Naive thymus-derived CD4-positive, alpha-beta T cell (primary cell): ENCODE results near the gene MED13L. TPM values are rescaled to one million over a fixed set of nuclear protein-coding genes. Genes with fewer than 3 reads are reported as not detected.
A peak's percentile ranks its signal among the peaks of the same experiment; 100 is the strongest.
"Not testable (repeated sequence)": the region's sequence is repeated elsewhere in the genome, so short reads cannot be mapped to it uniquely, and the experiment has no call there.

Source experiments
- ATAC-seq: fragments of 150-1000 bp; cut with Tn5 transposase; 2 replicates; pipeline ENCODE4 v1.10.0; 2021; ENCODE audit warnings: mild to moderate bottlenecking, moderate library complexity
- CTCF ChIA-PET: fragments of 350-600 bp; sonication (Branson Sonifier 250); formaldehyde crosslinking; loops from one replicate; lab custom pipeline; 2021; ENCODE audit warnings: antibody characterized with exemption; lab: Charles Lee
- POLR2A ChIA-PET: fragments of 350-600 bp; sonication (Branson Sonifier 250); formaldehyde crosslinking; loops from one replicate; lab custom pipeline; 2021; ENCODE audit warnings: antibody characterized with exemption, inconsistent platforms; lab: Charles Lee
- DNase-seq, 9 donors: peaks; one replicate each; pipeline versions ENCODE4 v3.0.0 to v3.0.0-alpha.2; 2020 to 2022; ENCODE audit warnings: mixed read lengths in 1 of 9
- H3K27ac ChIP-seq: one replicate; pipeline ENCODE4 v1.7.0; 2013; ENCODE audit warnings: mild to moderate bottlenecking, low read depth, low read length, moderate library complexity
- H3K27me3 ChIP-seq, 2 donors: one replicate each; pipeline ENCODE4 v1.7.0; 2013; ENCODE audit warnings: low read length in 2 of 2, mild to moderate bottlenecking in 2 of 2, moderate library complexity in 2 of 2; ENCODE audit not compliant: control insufficient read depth in 2 of 2, insufficient read depth in 2 of 2
- H3K36me3 ChIP-seq, 3 experiments: 1 replicate in 2 of 3; 2 replicates in 1 of 3; pipeline ENCODE4 v1.7.0; 2013; ENCODE audit warnings: low read length in 3 of 3, mild to moderate bottlenecking in 3 of 3, moderate library complexity in 1 of 3; ENCODE audit not compliant: insufficient read depth in 3 of 3, control insufficient read depth in 2 of 3
- H3K4me1 ChIP-seq, 2 donors: one replicate each; pipeline ENCODE4 v1.7.0; 2013; ENCODE audit warnings: low read length in 2 of 2, mild to moderate bottlenecking in 2 of 2, moderate library complexity in 1 of 2; ENCODE audit not compliant: control insufficient read depth in 2 of 2, insufficient read depth in 2 of 2
- H3K4me3 ChIP-seq: 2 replicates; pipeline ENCODE4 v1.7.0; 2013; ENCODE audit warnings: mild to moderate bottlenecking, low read length
- H3K9me3 ChIP-seq, 3 experiments: 1 replicate in 2 of 3; 2 replicates in 1 of 3; pipeline ENCODE4 v1.7.0; 2013; ENCODE audit warnings: low read length in 3 of 3; ENCODE audit not compliant: control insufficient read depth in 2 of 3
- H3K27ac Mint-ChIP-seq, 9 donors: one replicate each; pipeline ENCODE4 v1.8.0; 2020 to 2022; ENCODE audit warnings: mixed read lengths in 9 of 9, mild to moderate bottlenecking in 8 of 9, moderate library complexity in 5 of 9, inconsistent platforms in 2 of 9
- H3K27me3 Mint-ChIP-seq, 5 donors: one replicate each; pipeline ENCODE4 v1.8.0; 2021 to 2022; ENCODE audit warnings: mixed read lengths in 5 of 5, mild to moderate bottlenecking in 1 of 5
- H3K36me3 Mint-ChIP-seq, 5 donors: one replicate each; pipeline ENCODE4 v1.8.0; 2020 to 2022; ENCODE audit warnings: mixed read lengths in 5 of 5, mild to moderate bottlenecking in 3 of 5, inconsistent platforms in 1 of 5
- H3K4me1 Mint-ChIP-seq, 7 donors: one replicate each; pipeline ENCODE4 v1.8.0; 2020 to 2022; ENCODE audit warnings: mixed read lengths in 7 of 7, mild to moderate bottlenecking in 3 of 7, inconsistent platforms in 1 of 7
- H3K4me3 Mint-ChIP-seq, 10 donors: one replicate each; pipeline ENCODE4 v1.8.0; 2020 to 2022; ENCODE audit warnings: mild to moderate bottlenecking in 10 of 10, mixed read lengths in 10 of 10, moderate library complexity in 6 of 10, inconsistent platforms in 2 of 10
- H3K9me3 Mint-ChIP-seq, 11 donors: one replicate each; pipeline ENCODE4 v1.8.0; 2020 to 2022; ENCODE audit warnings: mixed read lengths in 11 of 11, mild to moderate bottlenecking in 4 of 11, inconsistent platforms in 1 of 11, moderate library complexity in 1 of 11
- intact Hi-C, 2 donors: fragments of 100-400 bp; cut with micrococcal nuclease; formaldehyde crosslinking; loops; one replicate each; pipeline ENCODE4 v1.15.1; 2023
- polyA plus RNA-seq, 2 donors: library from polyadenylated mRNA; unstranded; fragments of 300-500 nt; fragmentation: Illumina TruSeq; gene quantifications; one replicate each; pipeline ENCODE4 v1.2.3, GENCODE V29; 2021
- total RNA-seq, 6 experiments: library from RNA in 5 of 6; stranded (reverse) in 5 of 6; gene quantifications; 1 replicate in 5 of 6; 2 replicates in 1 of 6; pipeline ENCODE4 v1.2.3 and lab custom pipeline; 2021 to 2026

The MED13L gene
- total and polyA plus RNA-seq, 7 experiments from 2014 or later: 8.3 to 283 (median 155) TPM

DNA sequence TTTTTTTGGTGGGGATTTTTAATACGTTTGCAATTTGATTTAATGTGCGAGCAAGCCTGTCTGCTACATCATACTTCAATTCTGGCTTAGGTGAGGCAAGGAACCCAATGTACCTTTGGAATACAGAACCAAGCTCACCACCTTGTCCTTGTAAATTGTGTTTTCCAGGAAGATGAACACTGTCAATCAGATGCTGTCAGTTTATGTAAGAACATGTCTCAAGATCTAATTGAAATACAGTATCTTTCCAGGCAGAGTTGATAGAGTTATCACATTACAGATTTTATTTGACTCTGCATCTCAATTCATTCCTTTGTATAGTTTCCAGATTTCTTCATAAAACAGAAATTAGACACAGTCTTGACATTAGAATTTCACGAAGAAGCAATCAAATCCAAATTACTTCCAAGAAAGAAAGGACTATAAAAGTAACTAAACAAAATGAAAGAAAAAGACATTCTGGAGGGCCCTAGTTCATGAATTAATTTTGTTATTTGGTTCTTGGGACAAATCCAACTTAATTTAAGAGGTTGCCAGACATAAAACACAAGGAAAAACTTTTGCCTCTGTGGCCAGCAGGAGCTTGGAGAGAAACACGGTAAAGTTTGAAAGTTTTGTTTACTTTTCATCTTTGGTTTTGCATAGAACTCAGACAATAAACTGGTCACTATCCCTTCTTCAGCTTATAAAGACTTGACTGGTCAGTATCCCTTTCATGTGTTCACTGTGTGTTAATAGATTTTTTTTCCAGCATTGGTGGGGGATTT lies 16.4 kb upstream of the MED13L start:
- no peak for DNase-seq
- intact Hi-C loops: no loop called here
- peaks cover 0 to 31% (median 4%) of the 10 kb centered on the region in 5 donors for H3K27me3 Mint-ChIP-seq
- CTCF ChIA-PET: no interaction called here
- no peak overlapping the region for H3K27ac Mint-ChIP-seq
- Histone ChIP-seq H3K4me1 (no peaks in the 10 kb centered on the region), H3K27ac (no peak overlapping the region), H3K36me3 (no peaks in the 10 kb centered on the region), H3K9me3 (no peaks in the 10 kb centered on the region), H3K4me3 (no peak overlapping the region), H3K27me3 (no peaks in the 10 kb centered on the region)
- peaks cover 0 to 9% (median 0%) of the 10 kb centered on the region in 11 donors for H3K9me3 Mint-ChIP-seq
- POLR2A ChIA-PET: no interaction called here
- no peak for ATAC-seq
- H3K36me3 Mint-ChIP-seq: peaks cover 0 to 3% (median 0%) of the 10 kb centered on the region in 5 donors
- no peak overlapping the region for H3K4me3 Mint-ChIP-seq
- peaks cover 0 to 11% (median 0%) of the 10 kb centered on the region in 7 donors for H3K4me1 Mint-ChIP-seq

DNA sequence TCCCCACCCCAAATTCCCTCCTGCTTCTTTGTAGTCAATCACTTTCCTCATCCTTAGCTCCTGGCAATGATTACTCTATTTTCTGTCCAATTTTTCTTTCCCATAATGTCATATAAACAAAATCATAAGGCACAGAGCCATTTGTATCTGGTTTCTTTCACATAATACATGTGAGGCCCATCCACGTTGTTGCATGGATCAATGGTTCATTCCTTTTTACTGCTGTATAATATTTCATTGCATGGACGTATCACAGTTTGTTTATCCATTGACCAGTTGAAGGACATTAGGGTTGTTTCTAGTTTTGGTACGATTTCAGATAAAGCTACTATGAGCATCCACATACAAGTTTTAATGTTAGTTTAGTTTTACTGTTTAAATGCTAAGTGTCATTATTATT lies 13.7 kb upstream of the MED13L start:
- Histone ChIP-seq H3K27me3 (no peaks in the 10 kb centered on the region), H3K27ac (no peak overlapping the region), H3K4me3 (no peak overlapping the region), H3K4me1 (no peaks in the 10 kb centered on the region), H3K9me3 (no peaks in the 10 kb centered on the region), H3K36me3 (no peaks in the 10 kb centered on the region)
- Mint-ChIP-seq H3K27me3 (peaks cover 0 to 20% (median 4%) of the 10 kb centered on the region in 5 donors), H3K4me3 (no peak overlapping the region), H3K27ac (no peak overlapping the region), H3K9me3 (peaks cover 0 to 6% (median 0%) of the 10 kb centered on the region in 11 donors), H3K4me1 (peaks cover 0 to 3% (median 0%) of the 10 kb centered on the region in 7 donors), H3K36me3 (no peaks in the 10 kb centered on the region)
- ChIA-PET POLR2A (no interaction called here), CTCF (no interaction called here)
- intact Hi-C loops: no loop called here
- DNase-seq (no peak), ATAC-seq (no peak)

DNA sequence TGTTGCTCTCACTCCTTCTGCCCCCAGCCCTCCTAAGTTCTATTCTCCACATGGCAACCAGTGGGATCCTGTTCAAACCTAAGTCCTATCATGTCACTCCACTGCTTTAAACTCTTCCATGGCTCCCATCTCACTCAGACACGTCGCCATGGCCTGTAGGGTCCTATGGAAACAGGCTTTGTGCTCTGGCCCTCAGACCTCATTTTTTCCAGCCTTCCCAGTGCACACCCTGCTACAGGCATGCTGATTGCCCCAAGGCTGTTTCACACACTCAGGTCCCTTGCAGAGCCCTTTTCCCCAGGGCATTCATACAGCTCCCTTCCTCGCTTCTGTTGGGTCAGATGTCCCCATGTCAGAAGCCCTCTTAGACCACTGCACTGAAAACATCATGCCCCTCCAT lies 11.2 kb upstream of the MED13L start:
- intact Hi-C loops: no loop called here
- no peak overlapping the region for H3K4me3 ChIP-seq
- H3K36me3 ChIP-seq: no peaks in the 10 kb centered on the region
- peaks cover 0 to 5% (median 0%) of the 10 kb centered on the region in 7 donors for H3K4me1 Mint-ChIP-seq
- no peaks in the 10 kb centered on the region for H3K9me3 Mint-ChIP-seq
- H3K4me3 Mint-ChIP-seq: no peak overlapping the region
- no peak overlapping the region for H3K27ac ChIP-seq
- no peaks in the 10 kb centered on the region for H3K4me1 ChIP-seq
- H3K27me3 ChIP-seq: no peaks in the 10 kb centered on the region
- DNase-seq (no peak), ATAC-seq (no peak)
- peak overlapping the region in 1 of 9 donors; percentile 38 for H3K27ac Mint-ChIP-seq
- H3K9me3 ChIP-seq: no peaks in the 10 kb centered on the region
- no peaks in the 10 kb centered on the region for H3K36me3 Mint-ChIP-seq
- ChIA-PET CTCF (no interaction called here), POLR2A (no interaction called here)
- H3K27me3 Mint-ChIP-seq: peaks cover 0 to 9% (median 0%) of the 10 kb centered on the region in 5 donors

DNA sequence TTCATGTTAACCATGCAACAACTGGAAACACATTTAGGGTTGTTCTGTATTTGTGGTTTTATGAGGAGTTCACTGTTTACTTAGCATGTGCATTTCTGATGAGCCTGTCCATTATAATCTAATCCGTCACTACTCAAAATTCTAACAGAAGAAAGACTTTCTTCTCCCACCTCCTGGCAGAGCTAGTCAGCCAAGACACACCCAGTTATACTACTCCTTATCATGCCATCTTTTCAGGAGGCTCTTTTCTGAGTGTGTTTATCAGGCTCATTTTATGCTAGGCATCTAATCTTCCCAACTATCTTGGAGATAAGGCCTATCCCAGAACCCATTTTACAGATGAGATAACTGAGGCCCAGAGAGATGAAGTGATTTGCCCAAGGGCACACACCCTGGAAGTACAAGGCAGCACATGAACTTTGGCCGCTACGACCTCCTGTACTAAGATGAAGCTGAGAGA lies 10.4 kb upstream of the MED13L start:
- intact Hi-C loops: no loop called here
- no peak overlapping the region for H3K27ac Mint-ChIP-seq
- peaks cover 0 to 7% (median 0%) of the 10 kb centered on the region in 5 donors for H3K27me3 Mint-ChIP-seq
- H3K4me1 Mint-ChIP-seq: peaks cover 0 to 10% (median 3%) of the 10 kb centered on the region in 7 donors
- Histone ChIP-seq H3K9me3 (no peaks in the 10 kb centered on the region), H3K36me3 (no peaks in the 10 kb centered on the region), H3K27ac (no peak overlapping the region), H3K4me1 (no peaks in the 10 kb centered on the region), H3K27me3 (no peaks in the 10 kb centered on the region), H3K4me3 (no peak overlapping the region)
- no peaks in the 10 kb centered on the region for H3K9me3 Mint-ChIP-seq
- ChIA-PET POLR2A (no interaction called here), CTCF (interaction anchor here (0.5 kb wide), 1 partner anchor 147 kb away, joined by 3 read pairs; no protein-coding TSS in a partner anchor)
- no peak for DNase-seq
- ATAC-seq: no peak
- H3K36me3 Mint-ChIP-seq: no peaks in the 10 kb centered on the region
- H3K4me3 Mint-ChIP-seq: no peak overlapping the region

DNA sequence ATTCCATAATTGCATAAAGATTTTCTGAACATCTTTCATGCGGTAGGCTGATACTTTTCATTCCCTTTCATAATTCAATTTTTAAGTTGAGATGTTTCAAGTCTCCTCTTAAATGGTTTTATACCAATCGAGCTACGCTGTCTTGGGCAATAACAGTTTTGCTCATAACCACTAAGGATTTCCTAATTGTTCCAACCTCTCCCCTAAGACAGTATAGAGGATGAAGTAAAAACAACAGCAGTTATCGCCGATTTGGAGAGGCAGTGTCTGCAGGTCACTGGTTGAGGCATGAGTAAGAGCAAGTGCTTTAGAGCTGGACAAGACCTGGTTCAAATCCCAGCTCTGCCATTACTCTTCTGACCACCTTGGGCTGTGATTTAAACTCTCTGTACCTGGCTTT lies 6.9 kb upstream of the MED13L start:
- no peak overlapping the region for H3K27ac Mint-ChIP-seq
- peak; percentile 58 for ATAC-seq
- peaks cover 6 to 22% (median 12%) of the 10 kb centered on the region in 7 donors for H3K4me1 Mint-ChIP-seq
- Histone ChIP-seq H3K4me1 (no peaks in the 10 kb centered on the region), H3K4me3 (no peak overlapping the region), H3K9me3 (no peaks in the 10 kb centered on the region), H3K36me3 (no peaks in the 10 kb centered on the region), H3K27ac (no peak overlapping the region), H3K27me3 (no peaks in the 10 kb centered on the region)
- H3K4me3 Mint-ChIP-seq: no peak overlapping the region
- POLR2A ChIA-PET: no interaction called here
- peaks cover 0 to 7% (median 0%) of the 10 kb centered on the region in 5 donors for H3K27me3 Mint-ChIP-seq
- intact Hi-C loops: no loop called here
- no peak for DNase-seq
- H3K36me3 Mint-ChIP-seq: no peaks in the 10 kb centered on the region
- CTCF ChIA-PET: interaction anchor here (0.9 kb wide), 1 partner anchor 8 kb away, joined by 3 read pairs; no protein-coding TSS in a partner anchor
- H3K9me3 Mint-ChIP-seq: no peaks in the 10 kb centered on the region

DNA sequence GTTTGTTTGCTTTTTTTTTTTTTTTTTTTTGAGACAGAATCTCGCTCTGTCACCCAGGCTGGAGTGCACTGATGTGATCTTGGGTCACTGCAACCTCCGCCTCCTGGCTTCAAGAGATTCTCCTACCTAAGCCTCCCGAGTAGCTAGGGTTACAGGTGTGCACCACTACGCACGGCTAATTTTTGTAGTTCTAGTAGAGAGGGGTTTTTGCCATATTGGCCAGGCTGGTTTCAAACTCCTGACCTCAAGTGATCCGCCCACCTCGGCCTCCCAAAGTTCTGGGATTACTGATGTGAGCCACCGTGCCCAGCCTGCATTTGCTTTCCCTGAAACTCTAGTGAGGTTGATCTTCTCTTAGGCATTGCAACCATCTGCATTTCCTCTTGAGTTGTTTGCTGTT lies 6.4 kb upstream of the MED13L start:
- H3K27me3 Mint-ChIP-seq, H3K36me3 Mint-ChIP-seq, intact Hi-C loops, ATAC-seq, H3K27me3 ChIP-seq, H3K27ac Mint-ChIP-seq, DNase-seq, H3K4me3 Mint-ChIP-seq, H3K9me3 ChIP-seq, POLR2A ChIA-PET, H3K36me3 ChIP-seq, H3K27ac ChIP-seq, H3K4me1 ChIP-seq, H3K9me3 Mint-ChIP-seq, H3K4me3 ChIP-seq: not testable (repeated sequence)
- CTCF ChIA-PET: interaction anchor here (0.9 kb wide), 1 partner anchor 8 kb away, joined by 3 read pairs; no protein-coding TSS in a partner anchor
- peaks cover 6 to 22% (median 12%) of the 10 kb centered on the region in 7 donors for H3K4me1 Mint-ChIP-seq
